Endothelial cell of umbilical vein (primary cell): Measurements from ENCODE around the gene SHISA5. TPM values are rescaled to one million over a fixed set of nuclear protein-coding genes. Genes with fewer than 3 reads are reported as not detected.

ENCODE experiments used
- BruUV-seq: library from RNA; stranded (reverse); fragments of 400-500 nt; replicated peaks from 2 replicates; lab custom pipeline; 2021; lab: Mats Ljungman, UMichigan
- CTCF ChIA-PET: fragments of 300-600, 350-600 bp; sonication (Branson Sonifier 250); formaldehyde crosslinking; loops from one replicate; lab custom pipeline; 2021; ENCODE audit warnings: antibody characterized with exemption, inconsistent platforms; lab: Charles Lee
- POLR2A ChIA-PET: fragments of 300-600, 350-600 bp; sonication (Branson Sonifier 250); formaldehyde crosslinking; loops from one replicate; lab custom pipeline; 2021; ENCODE audit warnings: antibody characterized with exemption, inconsistent platforms; lab: Charles Lee
- DNase-seq: peaks from one replicate; pipeline ENCODE4 v3.0.0-alpha.2; 2011; ENCODE audit warnings: low read depth, low spot score
- FAIRE-seq: peaks from 2 replicates; lab custom pipeline; 2011; peaks lifted over from hg19 to GRCh38; lab: Jason Lieb, UNC
- H2AFZ ChIP-seq: 2 replicates; pipeline ENCODE4 v1.6.0; 2012; ENCODE audit warnings: low read depth, low read length, control low read depth, inconsistent platforms
- H3K27ac ChIP-seq: 2 replicates; pipeline ENCODE4 v1.5.1; 2011; ENCODE audit warnings: low read depth, mild to moderate bottlenecking, control low read depth, low read length, moderate library complexity; ENCODE audit not compliant: insufficient read depth
- H3K27me3 ChIP-seq, 2 experiments: 2 replicates each; pipeline versions ENCODE4 v1.6.0 to v1.6.1; 2011; ENCODE audit warnings: low read length in 2 of 2, mixed read lengths in 1 of 2; ENCODE audit not compliant: control insufficient read depth in 2 of 2, insufficient read depth in 2 of 2
- H3K36me3 ChIP-seq, 2 experiments: 2 replicates in 1 of 2; 3 replicates in 1 of 2; pipeline ENCODE4 v1.5.1; 2011; ENCODE audit warnings: low read length in 2 of 2, mild to moderate bottlenecking in 1 of 2, moderate library complexity in 1 of 2; ENCODE audit not compliant: control insufficient read depth in 2 of 2, insufficient read depth in 2 of 2; ENCODE audit errors: extremely low read depth in 1 of 2
- H3K4me1 ChIP-seq: 3 replicates; pipeline ENCODE4 v1.5.1; 2011; ENCODE audit warnings: mild to moderate bottlenecking, low read length; ENCODE audit not compliant: control insufficient read depth, insufficient read depth; ENCODE audit errors: extremely low read depth
- H3K4me2 ChIP-seq: 2 replicates; pipeline ENCODE4 v1.6.1; 2011; ENCODE audit warnings: low read length, control low read depth, mixed read lengths; ENCODE audit not compliant: insufficient read depth
- H3K4me3 ChIP-seq, 3 experiments: fragments of 200-600 bp in 1 of 3; sonication (generic), shearing (Covaris generic) in 1 of 3; replicated peaks in 1 of 3; 2 replicates each; pipeline ENCODE4 v1.5.1; 2011 to 2016; ENCODE audit warnings: control low read depth in 3 of 3, low read length in 3 of 3, mild to moderate bottlenecking in 2 of 3, inconsistent platforms in 1 of 3, low read depth in 1 of 3, moderate library complexity in 1 of 3; ENCODE audit not compliant: insufficient read depth in 1 of 3
- H3K79me2 ChIP-seq: 2 replicates; pipeline ENCODE4 v1.6.0; 2012; ENCODE audit warnings: low read length, inconsistent platforms; ENCODE audit not compliant: control insufficient read depth, insufficient read depth
- H3K9ac ChIP-seq: replicated peaks from 2 replicates; pipeline ENCODE3; 2011; ENCODE audit warnings: low read length, control low read depth; ENCODE audit not compliant: insufficient read depth; ENCODE audit errors: extremely low read depth
- H3K9me1 ChIP-seq: replicated peaks from 3 replicates; pipeline ENCODE4 v1.6.0; 2011; ENCODE audit warnings: mild to moderate bottlenecking, low read length; ENCODE audit not compliant: control insufficient read depth, insufficient read depth; ENCODE audit errors: extremely low read depth
- H3K9me3 ChIP-seq: replicated peaks from 2 replicates; pipeline ENCODE4 v1.5.1; 2012; ENCODE audit warnings: low read length, inconsistent platforms; ENCODE audit not compliant: control insufficient read depth, insufficient read depth
- H4K20me1 ChIP-seq: replicated peaks from 2 replicates; pipeline ENCODE3; 2011; ENCODE audit warnings: mild to moderate bottlenecking, low read length; ENCODE audit not compliant: control insufficient read depth, insufficient read depth; ENCODE audit errors: extremely low read depth
- CTCF ChIP-seq, 2 donors: IDR thresholded peaks; 1 replicate in 1 of 2; 2 replicates in 1 of 2; pipeline ENCODE4 v1.5.1; 2011; ENCODE audit warnings: low read length in 2 of 2, mild to moderate bottlenecking in 2 of 2, moderate library complexity in 2 of 2, control low read depth in 1 of 2, inconsistent platforms in 1 of 2, low read depth in 1 of 2; ENCODE audit not compliant: insufficient read depth in 1 of 2; ENCODE audit errors: extremely low read depth in 1 of 2
- EZH2 ChIP-seq: IDR thresholded peaks from 2 replicates; pipeline ENCODE4 v1.6.1; 2012; ENCODE audit warnings: borderline replicate concordance, low read depth, mild to moderate bottlenecking, moderate library complexity, low read length, inconsistent platforms; ENCODE audit not compliant: severe bottlenecking
- FOS ChIP-seq: IDR thresholded peaks from 2 replicates; pipeline ENCODE4 v1.6.1; 2011; ENCODE audit warnings: mild to moderate bottlenecking, low read length, moderate library complexity, borderline replicate concordance; ENCODE audit not compliant: insufficient read depth
- GATA2 ChIP-seq: IDR thresholded peaks from 2 replicates; pipeline ENCODE4 v1.7.0; 2011; ENCODE audit warnings: low read depth, mild to moderate bottlenecking, moderate library complexity, mixed read lengths, low read length; ENCODE audit not compliant: insufficient read length, insufficient read depth
- JUN ChIP-seq: IDR thresholded peaks from 2 replicates; pipeline ENCODE4 v1.6.1; 2011; ENCODE audit warnings: borderline replicate concordance, low read depth; ENCODE audit not compliant: insufficient read length, insufficient read depth
- MAX ChIP-seq: IDR thresholded peaks from 2 replicates; pipeline ENCODE4 v1.6.1; 2011; ENCODE audit not compliant: insufficient read depth, insufficient read length
- MYC ChIP-seq: IDR thresholded peaks from one replicate; pipeline ENCODE4 v1.6.1; 2011; ENCODE audit warnings: mild to moderate bottlenecking, low read depth, low read length
- POLR2A ChIP-seq: IDR thresholded peaks from 2 replicates; pipeline ENCODE4 v1.6.1; 2012; ENCODE audit warnings: low read depth, mild to moderate bottlenecking, control low read depth, low read length
- POLR2AphosphoS5 ChIP-seq: IDR thresholded peaks from 2 replicates; pipeline ENCODE4 v1.6.1; 2012; ENCODE audit warnings: low read depth, mild to moderate bottlenecking, control low read depth, low read length, moderate library complexity; ENCODE audit not compliant: insufficient read depth
- dilution Hi-C: fragments of 300-500 bp; cut with MboI; formaldehyde crosslinking; loops from one replicate; pipeline ENCODE4 v1.15.0; 2019; ENCODE audit warnings: low sequenced_read_pairs; ENCODE audit not compliant: extremely low pct_ligation_motif_present
- intact Hi-C: fragments of 100-400 bp; cut with micrococcal nuclease; formaldehyde crosslinking; loops from one replicate; pipeline ENCODE4 v1.10.0; 2022
- polyA plus RNA-seq, 4 experiments: library from polyadenylated mRNA; depleted of rRNA in 3 of 4; stranded (reverse) in 3 of 4; unstranded in 1 of 4; fragments of >200 nt; gene quantifications; 2 replicates each; pipeline versions ENCODE4 v1.2.1 to v1.2.3, GENCODE V29; 2011 to 2012; ENCODE audit warnings: missing spikeins in 1 of 4
- total RNA-seq: library from RNA; stranded (reverse); gene quantifications from 2 replicates; pipeline ENCODE4 v1.2.3, GENCODE V29; 2021

The SHISA5 gene
- total and polyA plus RNA-seq, 2 donors (not counting 3 experiments of a cell fraction or from before 2014, with no cell fraction given): 205 to 320 TPM

GRCh38 chr3:48418651-48419050, 85.3 kb downstream of the SHISA5 start:
- ChIA-PET POLR2A (no interaction called here), CTCF (interaction anchor here (1.3 to 3.8 kb wide), 2 partner anchors 17 to 18 kb away, joined by 4 to 41 read pairs; no protein-coding TSS in a partner anchor)
- dilution Hi-C loops: no loop called here
- Histone ChIP-seq H3K9me3 (no peaks in the 10 kb centered on the region), H3K36me3 (peaks cover 0 to 18% of the 10 kb centered on the region in 2 experiments), H3K27ac (no peak overlapping the region), H3K4me3 (no peak overlapping the region), H3K9me1 (no peaks in the 10 kb centered on the region), H3K79me2 (no peaks in the 10 kb centered on the region), H3K4me1 (no peaks in the 10 kb centered on the region), H3K9ac (no peak overlapping the region), H4K20me1 (no peaks in the 10 kb centered on the region), H3K4me2 (no peak overlapping the region), H3K27me3 (no peaks in the 10 kb centered on the region), H2AFZ (no peak overlapping the region)
- FAIRE-seq: no peak
- no peak for DNase-seq
- intact Hi-C loops: no loop called here
- no peak for TF ChIP-seq CTCF (IDR thresholded peaks at IDR 0.05; ENCODE audit: extremely low read depth in 1 of 2, insufficient read depth in 1 of 2, low read depth in 1 of 2, low read length in 2 of 2)
- TF ChIP-seq JUN: no peak
- no peak for TF ChIP-seq POLR2AphosphoS5
- TF ChIP-seq EZH2: no peak
- TF ChIP-seq MYC: no peak
- no peak for TF ChIP-seq POLR2A
- no peak for TF ChIP-seq FOS
- no peak for TF ChIP-seq MAX
- TF ChIP-seq GATA2: no peak
- BruUV-seq: no TSS peak
